ENCODE measurements around the gene KAT6B.
"Not testable (repeated sequence)": the region's sequence is repeated elsewhere in the genome, so short reads cannot be mapped to it uniquely, and the experiment has no call there.

Gene KAT6B

DNA sequence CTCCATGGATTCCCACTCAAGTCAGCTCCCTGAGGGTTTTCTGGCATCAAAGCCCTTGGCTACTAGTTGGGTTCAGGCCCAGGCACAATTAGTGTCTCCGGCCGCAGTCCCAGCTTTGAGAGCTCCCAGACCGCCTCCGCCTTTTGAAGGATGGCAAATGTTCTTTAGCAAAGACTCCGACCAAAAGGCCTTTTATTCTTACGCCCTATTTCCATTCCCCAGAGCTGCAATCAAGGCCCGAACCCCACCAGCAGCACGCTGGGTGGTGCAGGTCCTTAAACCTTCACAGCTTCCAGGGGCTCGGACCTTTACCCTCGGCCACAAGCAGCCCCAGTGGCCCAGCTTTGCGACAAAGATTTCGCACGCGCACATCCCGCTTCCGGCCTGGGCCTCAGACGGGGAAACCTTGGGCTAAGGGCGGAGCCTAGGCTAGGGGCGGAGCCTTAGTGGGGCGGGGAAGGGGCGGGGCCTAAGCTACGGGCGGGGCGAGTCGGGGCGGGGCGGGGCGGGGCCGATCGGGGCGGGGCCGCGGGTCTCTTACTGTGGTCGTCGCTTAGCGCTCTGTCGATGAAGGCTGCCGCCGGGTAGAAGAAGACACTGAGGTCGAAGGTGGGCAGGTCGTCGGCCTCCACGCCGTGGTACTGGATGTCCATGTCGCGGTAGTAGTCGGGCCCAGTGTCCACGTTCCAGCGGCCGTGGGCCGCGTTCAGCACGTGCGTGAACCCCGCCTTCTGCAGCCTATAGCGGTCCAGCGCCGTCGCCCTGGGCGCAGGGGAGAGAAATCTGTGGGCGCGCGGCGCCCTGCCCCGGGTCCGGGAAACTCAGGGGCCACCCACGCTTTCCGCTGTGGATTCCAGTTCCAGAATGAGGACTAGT is 217.1 kb downstream of the KAT6B start:
- DNase-seq: no peak

DNA sequence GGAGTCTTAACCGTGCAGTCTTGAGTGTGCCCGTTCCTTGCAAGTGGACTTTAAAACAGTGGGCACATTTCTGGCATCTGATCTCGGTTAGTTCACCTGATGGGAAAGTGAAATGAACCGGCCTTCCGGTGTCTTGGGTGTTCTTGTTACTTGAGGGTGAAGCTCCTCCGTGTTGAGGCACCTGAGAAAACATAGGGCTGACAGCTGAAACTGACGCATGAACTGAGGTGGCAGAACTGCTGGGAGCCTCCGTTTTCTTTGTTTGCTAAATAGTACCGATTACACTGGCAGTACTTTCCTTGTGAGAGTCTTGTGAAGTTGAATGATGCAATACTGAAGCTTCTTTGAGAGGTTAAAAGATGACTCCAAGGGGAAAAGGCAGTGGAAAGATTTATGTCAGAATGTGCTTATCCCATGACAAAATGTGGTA is 222.3 kb downstream of the KAT6B start:
- DNase-seq: no peak

DNA sequence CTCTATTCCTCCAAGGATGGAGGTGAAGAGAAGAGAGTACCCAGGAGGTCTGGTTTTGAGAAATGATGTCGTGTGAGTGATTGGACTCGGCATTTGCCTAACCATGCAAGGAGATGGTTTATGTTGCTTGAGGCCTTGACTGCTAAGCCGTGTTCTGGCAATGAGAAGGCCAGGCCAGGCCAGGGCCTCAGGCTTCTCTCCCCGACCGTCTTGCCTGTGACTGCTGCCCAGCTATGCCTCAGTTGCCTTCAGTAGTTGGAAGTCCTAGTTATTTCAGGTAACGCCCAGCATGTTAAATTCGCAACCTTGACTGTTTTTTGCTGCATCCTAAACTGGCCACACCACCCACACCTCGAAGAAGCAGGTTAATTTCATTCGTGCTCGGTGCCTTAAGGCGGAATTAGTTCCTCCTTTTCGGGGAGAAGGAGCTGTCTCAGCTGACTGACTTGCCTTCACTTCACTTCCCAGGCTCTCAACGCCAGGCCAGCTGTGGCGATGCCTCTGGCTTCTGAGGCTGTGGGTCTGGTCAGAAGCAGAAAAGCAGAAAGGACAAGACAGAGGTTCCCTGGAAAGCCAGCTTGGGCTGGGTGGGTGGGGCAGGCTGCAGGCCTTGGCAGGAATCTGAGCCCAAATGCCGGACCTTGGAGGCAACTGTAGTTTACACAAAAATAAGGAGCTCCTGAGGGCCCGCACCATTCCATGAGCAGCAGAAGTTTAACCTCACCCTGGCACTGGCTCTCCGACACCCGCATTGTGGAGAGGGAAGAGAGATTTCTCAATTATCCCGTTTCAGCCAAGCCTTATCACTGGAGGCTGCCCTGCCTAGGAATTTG is 223.1 kb downstream of the KAT6B start:
- no peak for DNase-seq

DNA sequence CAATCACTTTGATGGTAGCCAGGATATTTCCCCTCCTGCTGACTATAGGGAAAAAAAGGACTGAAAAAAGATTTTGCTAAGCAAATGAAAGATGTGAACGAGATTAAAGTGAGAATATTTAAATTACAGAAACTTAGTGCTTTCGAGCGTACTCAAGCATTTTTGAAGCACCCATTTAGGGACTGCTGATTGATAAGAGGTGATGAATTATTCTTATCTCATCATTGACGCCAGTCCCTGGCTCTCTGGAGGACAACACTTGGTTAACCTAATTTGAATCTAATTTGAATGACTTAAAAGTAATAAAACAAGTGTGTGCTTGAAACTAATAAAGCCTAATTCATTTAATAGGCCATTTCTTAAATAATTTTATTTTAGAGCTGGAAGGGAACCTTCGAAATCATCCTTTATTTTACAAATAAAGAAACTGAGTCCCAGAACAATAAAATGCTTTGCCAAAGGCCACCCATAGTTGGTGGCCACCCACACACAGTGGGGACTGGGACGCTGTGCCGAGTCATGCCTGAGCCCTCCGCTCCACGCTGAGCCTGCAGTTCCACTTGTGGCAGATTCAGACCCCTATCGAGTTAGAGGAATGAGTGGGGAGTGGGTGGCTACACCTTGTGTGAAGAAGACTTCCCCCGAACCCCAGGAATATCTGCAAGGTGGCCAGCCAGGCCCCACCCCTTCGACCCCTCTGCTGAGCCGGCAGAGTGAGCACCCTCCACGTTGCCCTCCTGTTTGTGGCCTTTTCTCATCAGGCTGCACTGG is 223.9 kb downstream of the KAT6B start:
- no peak for DNase-seq

DNA sequence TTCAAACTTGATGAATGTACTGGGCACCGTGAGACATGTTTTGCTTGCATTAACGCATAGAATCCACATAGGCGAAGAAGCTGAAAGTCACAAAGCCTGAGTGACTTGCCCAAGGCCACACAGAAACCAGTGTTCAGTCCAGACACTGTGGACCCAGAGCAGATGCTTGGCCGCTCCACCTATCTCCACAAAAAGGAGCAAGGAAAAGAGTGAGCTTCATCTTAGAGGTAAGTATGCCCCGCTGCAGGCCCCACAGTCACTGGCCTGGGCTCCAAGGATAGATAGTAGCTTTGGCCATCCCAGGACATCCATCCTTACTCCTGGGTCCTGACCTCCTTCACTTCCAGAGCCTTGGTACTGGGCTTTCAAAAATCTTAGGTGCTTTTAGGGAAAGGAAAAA is 224.9 kb downstream of the KAT6B start:
- no peak for DNase-seq

DNA sequence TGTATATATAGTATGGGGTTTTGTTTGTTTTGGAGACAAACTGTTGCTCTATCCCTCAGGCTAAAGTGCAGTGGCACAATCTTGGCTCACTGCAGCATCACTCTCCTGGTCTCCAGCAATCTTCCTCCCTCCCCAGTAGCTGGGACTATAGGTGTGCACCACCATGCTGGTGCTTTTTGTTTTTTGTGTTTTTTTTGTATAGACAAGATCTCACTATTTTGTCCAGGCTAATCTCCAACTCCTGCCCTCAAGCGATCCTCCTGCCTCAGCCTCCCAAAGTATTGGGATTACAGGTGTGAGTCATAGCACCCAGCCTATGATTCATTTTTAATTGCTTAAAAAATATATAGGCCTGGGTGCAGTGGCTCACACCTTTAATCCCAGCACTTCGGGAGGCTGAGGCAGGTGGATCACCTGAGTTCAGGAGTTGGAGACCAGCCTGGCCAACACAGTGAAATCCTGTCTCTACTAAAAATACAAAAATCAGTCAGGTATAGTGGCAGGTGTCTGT is 229.6 kb downstream of the KAT6B start:
- DNase-seq: not testable (repeated sequence)

DNA sequence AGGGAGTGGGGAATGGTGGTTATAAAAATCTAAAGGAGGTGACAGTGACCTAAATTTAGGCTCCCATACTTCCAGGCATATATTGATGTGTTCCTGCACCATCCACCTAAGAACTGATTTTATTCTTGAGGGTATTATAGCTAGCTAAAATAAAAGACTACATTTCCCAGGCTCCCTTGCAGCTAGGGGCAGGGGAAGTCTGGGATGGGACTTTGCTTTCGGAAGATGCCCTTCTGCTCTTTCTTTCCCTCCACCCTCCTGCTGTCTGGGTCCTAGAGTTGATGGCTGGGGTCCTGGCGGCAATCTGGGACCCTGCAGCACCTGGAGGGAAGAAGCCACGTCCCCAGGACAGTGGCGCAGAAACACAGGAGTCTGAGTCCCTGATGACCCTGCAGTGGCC is 231.3 kb downstream of the KAT6B start:
- DNase-seq: no peak

DNA sequence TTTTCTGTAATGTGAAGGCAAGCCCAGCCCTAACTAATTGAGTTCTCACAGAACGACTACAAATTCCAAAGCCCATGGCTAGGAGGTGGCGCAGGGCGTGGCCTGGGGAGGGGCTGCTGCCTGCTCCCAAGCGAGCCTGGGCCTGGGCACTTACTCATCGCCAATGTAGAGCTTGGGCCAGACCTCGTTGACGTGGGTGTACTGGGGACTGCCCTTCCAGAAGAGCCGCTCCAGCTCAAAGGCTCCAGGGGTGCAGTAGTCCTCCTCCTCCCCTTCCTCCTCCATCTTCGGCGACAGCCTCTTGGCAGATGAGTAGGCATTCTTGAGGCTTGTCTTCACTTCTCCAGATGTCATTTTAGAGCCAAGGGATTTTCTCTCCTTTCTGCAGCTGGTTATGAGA is 231.8 kb downstream of the KAT6B start:
- no peak for DNase-seq

DNA sequence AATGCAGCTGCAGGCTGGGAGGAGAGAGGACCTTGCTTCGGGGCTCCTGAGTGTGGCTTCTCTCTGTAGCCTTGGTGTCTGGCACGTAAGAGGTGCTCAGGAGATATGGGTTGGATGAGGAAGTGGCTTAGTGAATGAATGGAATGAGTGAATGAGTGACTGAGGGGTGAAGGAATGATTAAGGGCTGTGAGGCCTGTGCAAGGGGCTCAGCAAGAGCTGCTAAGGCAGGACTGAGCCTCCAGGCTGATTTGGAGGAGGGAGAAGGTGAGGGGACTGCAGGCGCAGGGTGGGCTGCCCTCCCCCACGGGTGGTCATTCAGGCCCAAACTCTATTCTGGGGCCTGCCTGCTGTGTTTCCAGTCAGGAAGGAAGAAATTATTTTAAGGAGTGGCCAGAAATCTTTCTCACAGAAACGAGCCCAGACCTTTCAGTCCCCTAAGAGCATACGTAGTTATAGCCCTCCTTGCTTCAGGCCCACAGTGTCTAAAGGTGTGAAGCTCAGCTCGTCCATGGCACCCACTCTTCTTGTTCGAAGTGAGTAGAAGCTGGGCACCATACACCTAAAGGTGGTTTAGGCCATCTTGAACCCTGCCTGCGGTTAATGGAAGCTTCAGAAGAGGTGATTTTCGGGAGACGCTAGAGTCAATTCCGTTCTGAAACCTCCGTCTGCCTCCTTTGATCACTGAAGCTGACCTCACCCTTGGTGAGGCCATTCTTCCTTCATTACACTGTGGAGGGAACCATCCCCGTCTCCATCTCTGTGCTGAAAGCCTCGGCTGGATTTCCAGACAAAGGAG is 235.5 kb downstream of the KAT6B start:
- no peak for DNase-seq

DNA sequence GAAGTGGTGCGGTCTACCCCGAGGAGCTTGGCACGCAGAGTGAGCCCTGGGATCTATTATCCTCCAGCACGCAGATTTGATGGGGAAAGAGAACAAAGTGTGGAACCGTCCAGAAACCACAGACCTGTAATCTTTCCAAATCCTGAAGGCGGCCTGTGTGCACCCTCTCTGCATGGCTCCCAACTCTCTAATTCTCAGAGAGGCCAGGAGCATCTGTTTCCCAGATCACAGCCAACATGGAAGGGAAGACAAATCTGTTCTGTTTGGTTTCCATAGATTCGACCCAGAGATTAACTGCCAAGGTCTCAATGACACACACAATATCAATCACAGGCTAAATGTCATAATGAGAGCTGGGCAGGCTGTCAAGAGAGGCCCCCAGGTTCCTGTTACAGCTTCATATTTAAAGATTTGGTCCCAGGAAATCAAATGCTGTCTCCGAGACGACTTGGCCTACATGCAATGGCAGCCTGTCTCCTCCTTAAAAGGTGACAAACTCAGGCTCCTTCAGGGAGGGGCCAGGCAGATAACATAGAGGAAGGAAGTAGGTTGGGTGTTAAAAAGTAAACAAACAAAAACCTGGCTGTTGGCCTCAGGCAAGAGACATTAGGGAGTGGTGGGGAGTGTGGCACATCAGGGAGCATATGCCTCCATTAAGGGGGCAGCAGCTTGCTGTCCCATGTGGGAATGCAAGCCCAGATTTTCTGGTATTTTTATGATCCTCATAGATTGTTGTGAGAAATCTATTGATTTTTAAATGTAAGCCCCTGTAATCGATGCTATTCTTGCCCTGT is 236.3 kb downstream of the KAT6B start:
- DNase-seq: no peak

DNA sequence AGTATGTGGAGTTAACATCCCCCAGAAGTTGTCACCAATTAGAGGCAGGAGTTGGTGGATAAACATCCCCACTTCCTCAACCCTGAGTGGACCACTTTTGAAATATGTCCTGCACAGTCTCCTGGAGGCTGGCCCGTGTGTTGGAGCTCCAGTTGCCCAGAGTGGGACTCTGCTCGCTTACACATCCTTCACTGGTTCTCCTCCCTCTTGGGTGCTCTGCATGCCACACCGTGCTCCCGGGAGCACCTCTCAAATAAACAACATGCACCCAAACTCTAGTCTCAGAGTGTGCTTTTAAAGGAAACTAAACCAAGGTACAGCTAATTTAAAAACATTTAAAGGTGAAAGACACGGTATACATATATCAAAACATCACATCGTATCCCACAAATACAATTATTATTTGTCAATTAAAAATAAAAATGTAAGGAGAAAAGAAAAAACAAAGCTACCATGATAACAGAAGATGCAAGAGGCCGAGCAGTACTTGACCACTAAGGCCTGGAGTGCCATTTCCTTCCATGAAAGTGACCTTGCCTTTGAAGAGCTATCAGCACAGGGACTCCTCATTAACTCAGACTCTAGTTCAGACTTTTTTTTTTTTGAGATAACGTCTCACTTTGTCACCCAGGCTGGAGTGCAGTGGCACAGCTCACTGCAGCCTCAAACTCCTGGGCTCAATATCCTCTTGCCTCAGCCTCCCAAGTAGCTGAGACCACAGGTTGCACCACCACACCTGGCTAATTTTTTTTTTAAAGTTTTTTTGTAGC is 237.2 kb downstream of the KAT6B start:
- no peak for DNase-seq

DNA sequence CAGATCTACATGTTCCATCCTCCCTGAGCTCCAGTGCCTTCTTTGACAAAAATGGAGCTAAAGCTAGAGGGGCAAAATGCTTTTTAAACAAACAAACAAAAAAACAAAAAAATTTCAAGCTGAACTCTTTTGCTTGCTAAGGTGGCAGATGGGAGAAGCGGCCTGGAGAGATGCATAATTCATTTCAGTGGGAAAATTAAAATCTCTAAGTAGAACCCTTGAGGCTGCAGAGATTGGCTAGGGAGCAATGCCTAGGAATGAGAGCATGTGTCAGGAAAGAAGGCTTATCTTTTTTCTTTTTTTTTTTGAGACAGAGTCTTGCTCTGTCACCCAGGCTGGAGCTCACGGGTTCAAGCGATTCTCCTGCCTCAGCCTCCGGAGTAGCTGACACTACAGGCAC is 238.7 kb downstream of the KAT6B start:
- DNase-seq: no peak

DNA sequence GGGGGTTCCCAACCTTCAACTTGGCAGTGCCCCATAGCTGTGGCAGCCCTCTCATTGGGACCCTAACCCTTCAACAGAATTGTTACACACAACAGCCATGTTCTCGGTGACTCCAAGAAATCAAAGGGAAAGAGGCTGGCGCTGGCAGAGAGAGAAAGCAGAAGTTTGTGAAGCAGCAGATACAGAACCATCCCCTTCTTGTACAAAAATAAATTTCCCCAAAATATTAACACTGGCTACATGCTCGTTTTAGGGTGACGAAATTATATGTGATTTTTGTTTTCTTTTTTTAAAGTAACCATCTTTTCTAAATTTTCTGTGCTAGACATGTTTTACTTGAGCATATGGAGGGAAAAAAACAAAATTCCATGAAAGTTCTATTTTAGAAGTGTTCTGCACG is 239.9 kb downstream of the KAT6B start:
- DNase-seq: no peak

DNA sequence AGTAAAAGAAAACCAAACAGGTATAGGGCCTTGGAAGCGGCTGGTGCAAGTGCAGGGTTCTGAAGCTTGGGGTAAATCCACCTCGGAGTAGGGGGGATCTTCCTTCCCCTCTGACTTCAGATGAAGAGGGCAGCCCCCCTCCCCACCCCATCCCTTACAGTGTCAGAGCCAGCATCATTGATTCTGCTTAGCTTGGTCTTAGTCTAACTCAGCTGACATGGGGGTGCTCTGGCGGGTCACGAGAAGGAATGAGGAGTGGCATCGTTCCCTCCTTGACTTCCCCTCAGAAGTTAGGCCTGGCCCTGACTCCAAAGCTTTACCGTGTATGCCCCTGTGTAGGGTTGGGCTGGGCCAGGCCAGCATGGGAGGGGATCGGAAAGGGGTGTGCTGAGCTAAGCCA is 240.9 kb downstream of the KAT6B start:
- no peak for DNase-seq

DNA sequence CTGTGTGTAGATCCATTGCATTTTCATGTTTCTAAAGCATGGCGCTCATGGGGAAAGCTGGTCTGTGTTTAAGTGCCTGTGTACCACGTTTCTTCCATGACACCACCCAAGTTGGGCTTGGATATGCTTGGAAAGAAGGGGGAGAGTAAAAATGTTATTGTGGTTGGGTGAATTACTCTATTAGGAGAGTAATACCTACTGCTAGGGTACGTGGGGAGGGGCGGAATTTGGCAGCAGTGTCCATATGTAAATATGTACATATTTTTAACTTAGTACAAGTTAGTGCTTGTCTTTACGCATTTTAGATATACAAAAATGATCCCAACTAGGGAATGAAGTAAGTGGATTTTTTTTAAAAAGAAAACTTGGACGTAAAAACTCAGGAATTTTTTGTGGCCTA is 242.1 kb downstream of the KAT6B start:
- no peak for DNase-seq

DNA sequence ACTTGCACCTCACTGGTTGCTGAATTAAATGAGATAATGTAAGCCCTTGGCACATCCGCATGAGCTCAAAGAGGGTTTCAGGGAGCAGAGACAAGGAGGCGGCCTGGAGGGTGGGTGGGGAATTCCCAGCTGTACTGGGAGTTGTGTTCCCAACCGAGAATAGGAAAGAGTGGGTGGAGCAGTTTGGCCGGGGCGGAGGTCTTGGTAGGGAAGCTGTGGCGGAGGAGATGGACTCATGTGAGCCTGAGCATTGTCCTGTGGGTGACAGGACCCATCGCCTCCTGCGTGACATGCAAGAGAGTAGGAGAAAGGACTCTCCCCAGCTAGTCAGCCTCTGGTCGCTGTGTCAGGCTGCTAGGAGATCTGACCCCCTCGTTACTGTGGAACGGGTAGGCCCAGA is 244.1 kb downstream of the KAT6B start:
- DNase-seq: no peak

DNA sequence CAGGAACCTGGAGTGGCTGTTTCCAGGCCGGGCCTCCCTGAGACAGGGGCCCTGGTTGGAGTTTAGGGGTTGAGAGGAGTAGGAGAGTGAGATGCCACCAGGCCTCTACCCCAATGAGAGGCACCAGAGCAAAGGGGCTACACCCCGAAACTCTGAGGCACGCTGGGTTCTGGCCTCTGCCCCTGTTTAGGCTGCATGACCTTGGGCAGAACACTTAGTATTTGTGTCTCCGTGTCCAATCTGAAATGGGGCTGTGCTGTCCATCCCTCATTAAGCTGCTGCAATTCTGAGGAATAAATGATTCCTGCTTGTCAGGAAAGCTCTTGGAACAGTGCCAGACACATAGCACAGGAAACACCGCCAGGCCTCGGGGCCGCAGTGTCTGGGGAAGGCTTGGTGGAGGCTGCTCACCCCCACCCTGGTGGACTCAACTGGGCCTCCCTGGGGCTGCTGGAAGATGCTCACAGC is 244.6 kb downstream of the KAT6B start:
- no peak for DNase-seq

DNA sequence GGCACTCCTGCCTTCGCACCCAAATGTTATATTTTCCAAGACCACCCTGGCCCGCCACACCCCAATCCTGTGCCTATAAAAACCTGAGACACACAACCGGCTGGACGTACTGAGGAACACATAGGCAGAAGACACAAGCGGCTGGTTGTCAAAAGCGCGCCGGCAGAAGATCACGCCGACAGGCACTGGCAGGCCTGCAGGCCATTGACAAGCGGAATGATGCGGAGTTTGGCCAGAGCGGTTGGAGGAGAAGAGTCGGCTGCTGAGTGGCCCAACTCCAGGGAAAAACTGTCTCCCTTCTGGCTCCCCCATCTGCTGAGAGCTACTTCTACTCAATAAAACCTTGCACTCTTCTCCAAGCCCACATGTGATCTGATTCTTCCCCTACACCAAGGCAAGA is 245.4 kb downstream of the KAT6B start:
- DNase-seq: no peak

DNA sequence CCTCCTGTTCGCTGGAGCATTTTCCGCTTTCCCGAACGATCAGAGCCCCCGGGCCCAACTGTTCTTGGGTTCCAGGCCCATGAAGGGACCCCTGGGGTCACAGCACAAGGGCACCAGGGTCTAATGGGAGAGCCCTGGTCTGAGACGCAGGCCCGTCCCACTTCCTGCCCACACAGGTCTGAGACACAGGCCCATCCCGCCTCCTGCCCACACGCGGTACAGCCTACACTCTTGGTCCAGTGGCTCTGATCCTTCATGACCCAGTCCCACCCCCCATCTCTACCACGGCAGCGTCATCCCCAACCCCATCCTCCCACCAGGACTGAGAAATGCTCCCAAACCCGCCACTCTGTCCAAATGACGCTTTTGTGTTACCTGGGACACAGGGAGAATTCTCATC is 246.3 kb downstream of the KAT6B start:
- no peak for DNase-seq

DNA sequence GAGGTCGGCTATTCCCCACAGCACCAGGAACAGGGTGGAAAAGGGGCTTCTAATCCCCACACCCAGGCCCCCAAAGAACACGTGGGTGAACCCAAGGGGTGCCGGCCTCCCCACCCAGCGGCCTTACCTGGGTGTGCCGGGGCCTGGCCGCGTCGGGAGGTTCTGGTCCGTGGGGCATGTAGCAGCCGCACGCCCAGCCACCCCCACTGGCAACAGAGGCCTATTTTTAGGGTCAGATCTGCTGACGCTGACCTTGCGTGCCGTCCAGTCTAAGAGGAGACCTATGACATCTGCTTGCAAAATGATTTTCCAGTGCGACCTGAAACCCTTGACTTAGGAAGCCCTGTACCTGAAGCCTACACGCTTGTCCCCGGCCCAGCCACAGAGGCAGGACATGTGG is 247.0 kb downstream of the KAT6B start:
- no peak for DNase-seq

All from activated CD4-positive, alpha-beta T cell treated with anti-CD3 and anti-CD28 coated beads for 1 hour (primary cell).